Ishikawa (cell line): ENCODE data around the gene METTL1.

Experiments
- CREB1 ChIP-seq: IDR thresholded peaks from 2 replicates; pipeline ENCODE4 v1.6.1; 2012; ENCODE audit warnings: low read depth
- EGR1 ChIP-seq: IDR thresholded peaks from 2 replicates; pipeline ENCODE4 v1.6.1; 2012
- EP300 ChIP-seq: IDR thresholded peaks from 2 replicates; pipeline ENCODE4 v1.6.1; 2012; ENCODE audit warnings: borderline replicate concordance
- FOXM1 ChIP-seq: IDR thresholded peaks from 2 replicates; pipeline ENCODE4 v1.6.1; 2012; ENCODE audit warnings: low read depth, borderline replicate concordance
- MAX ChIP-seq: IDR thresholded peaks from 2 replicates; pipeline ENCODE4 v1.6.1; 2012
- RAD21 ChIP-seq: IDR thresholded peaks from 2 replicates; pipeline ENCODE4 v1.6.1; 2012; ENCODE audit warnings: low read depth
- TCF12 ChIP-seq: IDR thresholded peaks from 2 replicates; pipeline ENCODE4 v1.6.1; 2012; ENCODE audit warnings: low read depth
- YY1 ChIP-seq: IDR thresholded peaks from 2 replicates; pipeline ENCODE4 v1.6.1; 2012; ENCODE audit warnings: low read depth
- ZBTB7A ChIP-seq: IDR thresholded peaks from 2 replicates; pipeline ENCODE4 v1.6.1; 2012; ENCODE audit warnings: low read depth
- TF ChIP-seq, protein P1 (sequence below): IDR thresholded peaks from 2 replicates; pipeline ENCODE4 v1.6.1; 2012

DNA sequence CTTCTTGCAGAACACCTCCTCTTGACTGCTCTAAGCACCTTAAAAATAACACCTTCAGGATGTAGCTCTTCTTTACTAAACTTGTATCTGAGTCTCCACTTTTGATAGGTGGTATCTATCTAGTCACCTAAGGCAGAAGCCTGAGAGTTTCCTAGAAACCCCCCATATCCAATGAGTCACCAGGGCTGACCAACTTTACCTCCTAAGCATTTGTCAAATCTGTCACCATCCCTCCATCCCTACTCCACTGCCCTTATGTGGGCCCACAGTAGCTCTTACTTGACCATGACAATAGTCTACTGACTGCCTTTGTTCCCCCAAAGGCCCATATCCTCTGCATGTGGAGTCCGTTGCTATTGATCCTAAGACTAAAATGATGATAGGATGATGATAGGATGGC is 30.7 kb upstream of the METTL1 start:
- TF ChIP-seq YY1 = no peak
- TF ChIP-seq ZBTB7A = no peak
- no peak for TF ChIP-seq EP300
- TF ChIP-seq FOXM1 = no peak
- no peak for TF ChIP-seq CREB1
- TF ChIP-seq TCF12 = no peak
- TF ChIP-seq, protein P1, sequence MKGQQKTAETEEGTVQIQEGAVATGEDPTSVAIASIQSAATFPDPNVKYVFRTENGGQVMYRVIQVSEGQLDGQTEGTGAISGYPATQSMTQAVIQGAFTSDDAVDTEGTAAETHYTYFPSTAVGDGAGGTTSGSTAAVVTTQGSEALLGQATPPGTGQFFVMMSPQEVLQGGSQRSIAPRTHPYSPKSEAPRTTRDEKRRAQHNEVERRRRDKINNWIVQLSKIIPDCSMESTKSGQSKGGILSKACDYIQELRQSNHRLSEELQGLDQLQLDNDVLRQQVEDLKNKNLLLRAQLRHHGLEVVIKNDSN = no peak
- no peak for TF ChIP-seq EGR1
- no peak for TF ChIP-seq MAX
- TF ChIP-seq RAD21 = no peak
